SH-SY5Y (cell line): Measurements from ENCODE around the gene VPS9D1.

Source experiments
- GATA2 ChIP-seq: IDR thresholded peaks from 2 replicates; pipeline ENCODE4 v1.6.1; 2011; ENCODE audit warnings: mild to moderate bottlenecking, low read depth, low read length
- GATA3 ChIP-seq: IDR thresholded peaks from 2 replicates; pipeline ENCODE4 v1.6.1; 2011; ENCODE audit warnings: low read depth, mild to moderate bottlenecking, low read length, moderate library complexity

Gene VPS9D1

GRCh38 chr16:89738538-89739317 lies 18.0 kb upstream of the VPS9D1 start:
- TF ChIP-seq GATA2 (no peak), GATA3 (no peak)

- no peak for TF ChIP-seq GATA2
- no peak for TF ChIP-seq GATA3
Measured at GRCh38 chr16:89738072-89738377, 17.3 kb upstream of the VPS9D1 start.

GRCh38 chr16:89737341-89738071 lies 16.8 kb upstream of the VPS9D1 start:
- TF ChIP-seq GATA2 = no peak
- no peak for TF ChIP-seq GATA3

- no peak for TF ChIP-seq GATA3
- TF ChIP-seq GATA2 = no peak
Measured at GRCh38 chr16:89736554-89736953, 15.9 kb upstream of the VPS9D1 start.

- TF ChIP-seq GATA2 (no peak), GATA3 (no peak)
Measured at GRCh38 chr16:89733792-89734191, 13.1 kb upstream of the VPS9D1 start.

GRCh38 chr16:89733322-89733721 lies 12.6 kb upstream of the VPS9D1 start:
- no peak for TF ChIP-seq GATA2

GRCh38 chr16:89732918-89733242 lies 12.2 kb upstream of the VPS9D1 start:
- TF ChIP-seq GATA3 = no peak
- TF ChIP-seq GATA2 = no peak

GRCh38 chr16:89732142-89732917 lies 11.6 kb upstream of the VPS9D1 start:
- TF ChIP-seq GATA2 (no peak), GATA3 (no peak)

- TF ChIP-seq GATA3 = no peak
- no peak for TF ChIP-seq GATA2
Measured at GRCh38 chr16:89730610-89731234, 10.0 kb upstream of the VPS9D1 start.

- no peak for TF ChIP-seq GATA2
Measured at GRCh38 chr16:89729863-89730593, 9.3 kb upstream of the VPS9D1 start.

GRCh38 chr16:89729293-89729692 lies 8.6 kb upstream of the VPS9D1 start:
- TF ChIP-seq GATA2 (no peak), GATA3 (no peak)

GRCh38 chr16:89727406-89728120 lies 6.9 kb upstream of the VPS9D1 start:
- TF ChIP-seq GATA2 = no peak
- no peak for TF ChIP-seq GATA3
